HEK293 (cell line): ENCODE data around the gene TMEM62.

Experiments used
- CTCF ChIA-PET: fragments of 350-600 bp; formaldehyde crosslinking; extraction: SDS; loops from one replicate; lab custom pipeline; 2021; ENCODE audit warnings: antibody characterized with exemption; lab: Yijun Ruan, JAX
- POLR2A ChIA-PET: fragments of 300-600 bp; formaldehyde crosslinking; extraction: SDS; loops from one replicate; lab custom pipeline; 2020; ENCODE audit warnings: antibody characterized with exemption, inconsistent platforms; lab: Yijun Ruan, JAX
- H3K27ac ChIP-seq: fragments of 200-500 bp; sonication (Bioruptor generic); 2 replicates; pipeline ENCODE4 v1.5.1; 2014; ENCODE audit warnings: low read depth, low read length, control low read depth, inconsistent platforms; ENCODE audit errors: extremely low read depth
- H3K36me3 ChIP-seq, 2 experiments: fragments of 200-500 bp in 1 of 2; sonication (Bioruptor generic) in 1 of 2; 1 replicate in 1 of 2; 2 replicates in 1 of 2; pipeline ENCODE4 v1.5.1; 2014 to 2017; ENCODE audit warnings: inconsistent platforms in 2 of 2, low read length in 2 of 2; ENCODE audit not compliant: control insufficient read depth in 2 of 2, insufficient read depth in 1 of 2
- H3K4me1 ChIP-seq: fragments of 200-500 bp; sonication (Bioruptor generic); 2 replicates; pipeline ENCODE4 v1.5.1; 2014; ENCODE audit warnings: mild to moderate bottlenecking, low read length, inconsistent platforms; ENCODE audit not compliant: control insufficient read depth, insufficient read depth
- H3K4me3 ChIP-seq: 2 replicates; pipeline ENCODE4 v1.5.1; 2011; ENCODE audit warnings: low read depth, mild to moderate bottlenecking, control low read depth, low read length, moderate library complexity
- H3K9me3 ChIP-seq: fragments of 200-500 bp; sonication (Bioruptor generic); 2 replicates; pipeline ENCODE4 v1.5.1; 2014; ENCODE audit warnings: low read depth, low read length, inconsistent platforms; ENCODE audit not compliant: control insufficient read depth, insufficient read depth
- RBAK ChIP-seq: fragments of 450-650 bp; formaldehyde crosslinking; IDR thresholded peaks from 2 replicates; pipeline ENCODE4 v1.5.1; 2016; ENCODE audit warnings: missing biosample characterization, missing genetic modification characterization
- REST ChIP-seq: fragments of 450-650 bp; formaldehyde crosslinking; IDR thresholded peaks from 2 replicates; pipeline ENCODE4 v1.5.1; 2016; ENCODE audit warnings: missing biosample characterization, missing genetic modification characterization
- SCRT2 ChIP-seq: fragments of 450-650 bp; formaldehyde crosslinking; IDR thresholded peaks from 2 replicates; pipeline ENCODE4 v1.5.1; 2016; ENCODE audit warnings: missing biosample characterization, missing genetic modification characterization
- SETDB1 ChIP-seq: IDR thresholded peaks from one replicate; pipeline ENCODE4 v1.6.1; 2017; ENCODE audit warnings: mild to moderate bottlenecking, low read length, moderate library complexity, mixed read lengths; ENCODE audit not compliant: insufficient read length
- ZBTB11 ChIP-seq: fragments of 450-650 bp; formaldehyde crosslinking; conservative IDR thresholded peaks from 2 replicates; pipeline ENCODE4 v1.5.1; 2016; ENCODE audit warnings: low read depth, missing biosample characterization, missing genetic modification characterization
- ZFP37 ChIP-seq: fragments of 450-650 bp; formaldehyde crosslinking; IDR thresholded peaks from 2 replicates; pipeline ENCODE4 v1.5.1; 2016; ENCODE audit warnings: missing biosample characterization, missing genetic modification characterization
- ZNF274 ChIP-seq, 2 experiments: fragments of 200-500 bp in 1 of 2; fragments of 450-650 bp in 1 of 2; sonication (Bioruptor generic) in 1 of 2; formaldehyde crosslinking in 1 of 2; IDR thresholded peaks; 2 replicates each; pipeline versions ENCODE4 v1.5.1 to v1.6.1; 2014 to 2016; ENCODE audit warnings: borderline replicate concordance in 1 of 2, inconsistent platforms in 1 of 2, low read length in 1 of 2, missing biosample characterization in 1 of 2, missing genetic modification characterization in 1 of 2
- ZNF292 ChIP-seq: fragments of 450-650 bp; formaldehyde crosslinking; IDR thresholded peaks from 2 replicates; pipeline ENCODE4 v1.5.1; 2016; ENCODE audit warnings: low read depth, missing biosample characterization, missing genetic modification characterization, borderline replicate concordance
- ZNF423 ChIP-seq: fragments of 450-650 bp; formaldehyde crosslinking; IDR thresholded peaks from 2 replicates; pipeline ENCODE4 v1.5.1; 2016; ENCODE audit warnings: missing biosample characterization, missing genetic modification characterization
- ZNF600 ChIP-seq: fragments of 450-650 bp; formaldehyde crosslinking; IDR thresholded peaks from 2 replicates; pipeline ENCODE4 v1.5.1; 2016; ENCODE audit warnings: missing biosample characterization, missing genetic modification characterization
- ZNF660 ChIP-seq: fragments of 450-650 bp; IDR thresholded peaks from 2 replicates; pipeline ENCODE4 v1.5.1; 2018; ENCODE audit warnings: missing biosample characterization, mild to moderate bottlenecking, missing genetic modification characterization
- ZNF677 ChIP-seq: fragments of 450-650 bp; IDR thresholded peaks from 2 replicates; pipeline ENCODE4 v1.5.0; 2018; ENCODE audit warnings: missing biosample characterization, mild to moderate bottlenecking, missing genetic modification characterization, moderate library complexity
- ZNF792 ChIP-seq: fragments of 450-650 bp; formaldehyde crosslinking; IDR thresholded peaks from 2 replicates; pipeline ENCODE4 v1.5.1; 2016; ENCODE audit warnings: missing biosample characterization, missing genetic modification characterization
- TF ChIP-seq, protein P1 (sequence below): fragments of 450-650 bp; formaldehyde crosslinking; IDR thresholded peaks from 2 replicates; pipeline ENCODE4 v1.5.1; 2017; ENCODE audit warnings: missing biosample characterization, missing genetic modification characterization
- TF ChIP-seq, protein P2 (sequence below): fragments of 450-650 bp; formaldehyde crosslinking; conservative IDR thresholded peaks from 2 replicates; pipeline ENCODE4 v1.5.1; 2016; ENCODE audit warnings: low read depth, missing biosample characterization, missing genetic modification characterization
- TF ChIP-seq, protein P3 (sequence below): fragments of 450-650 bp; formaldehyde crosslinking; IDR thresholded peaks from 2 replicates; pipeline ENCODE4 v1.5.1; 2016; ENCODE audit warnings: missing biosample characterization, missing genetic modification characterization

TMEM62 gene

DNA sequence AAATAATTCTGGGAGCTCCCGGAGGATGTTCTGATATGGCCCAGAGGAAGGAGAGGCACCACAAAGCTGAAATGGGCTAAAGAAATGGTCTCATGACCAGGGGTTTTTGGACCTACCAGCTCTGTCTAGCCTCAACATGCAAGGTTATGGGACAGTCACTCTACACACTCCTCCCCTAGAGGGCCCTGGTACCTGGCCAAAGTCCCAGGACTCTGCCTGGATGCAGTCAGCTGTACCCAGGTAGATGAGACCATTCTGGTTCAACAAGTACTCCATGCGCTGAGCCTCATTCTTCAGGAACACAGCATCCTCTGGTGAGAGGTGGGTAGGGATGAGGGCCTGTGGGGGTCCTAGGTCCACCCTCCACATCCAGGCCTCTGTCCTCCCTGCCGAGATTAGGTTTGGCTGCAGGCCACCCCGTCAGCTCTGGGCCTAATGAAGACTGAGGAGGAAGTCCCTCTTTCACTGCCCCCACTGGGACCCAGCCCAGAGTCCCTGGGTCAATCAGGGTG is 77.9 kb downstream of the TMEM62 start:
- H3K9me3 ChIP-seq = no peaks in the 10 kb centered on the region

DNA sequence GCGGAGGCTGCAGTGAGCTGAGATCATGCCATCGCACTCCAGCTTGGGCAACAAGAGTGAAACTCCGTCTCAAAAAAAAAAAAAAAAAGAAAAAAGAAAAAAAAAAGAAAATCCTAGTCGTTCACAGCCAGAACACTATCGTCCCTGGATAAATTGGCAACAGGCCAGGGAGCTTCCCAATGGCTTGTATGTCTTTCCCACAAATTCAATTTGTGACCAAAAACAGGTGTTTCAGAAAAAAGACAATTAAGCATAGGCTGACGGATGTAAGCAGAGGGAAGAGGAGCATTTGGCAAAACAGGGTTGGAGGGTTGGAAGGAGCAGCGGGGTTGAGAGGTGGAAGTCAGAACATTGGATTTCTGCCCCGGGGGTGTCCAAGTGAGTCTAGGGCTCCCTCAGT is 78.9 kb downstream of the TMEM62 start:
- no peaks in the 10 kb centered on the region for H3K36me3 ChIP-seq
- no peaks in the 10 kb centered on the region for H3K4me1 ChIP-seq
- H3K27ac ChIP-seq = no peak overlapping the region
- CTCF ChIA-PET = interaction anchor here (1.4 kb wide), 1 partner anchor 8 kb away, joined by 9 read pairs; no protein-coding TSS in a partner anchor
- H3K9me3 ChIP-seq = no peaks in the 10 kb centered on the region
- no peak overlapping the region for H3K4me3 ChIP-seq
- POLR2A ChIA-PET = no interaction called here
- TF ChIP-seq, protein P1, sequence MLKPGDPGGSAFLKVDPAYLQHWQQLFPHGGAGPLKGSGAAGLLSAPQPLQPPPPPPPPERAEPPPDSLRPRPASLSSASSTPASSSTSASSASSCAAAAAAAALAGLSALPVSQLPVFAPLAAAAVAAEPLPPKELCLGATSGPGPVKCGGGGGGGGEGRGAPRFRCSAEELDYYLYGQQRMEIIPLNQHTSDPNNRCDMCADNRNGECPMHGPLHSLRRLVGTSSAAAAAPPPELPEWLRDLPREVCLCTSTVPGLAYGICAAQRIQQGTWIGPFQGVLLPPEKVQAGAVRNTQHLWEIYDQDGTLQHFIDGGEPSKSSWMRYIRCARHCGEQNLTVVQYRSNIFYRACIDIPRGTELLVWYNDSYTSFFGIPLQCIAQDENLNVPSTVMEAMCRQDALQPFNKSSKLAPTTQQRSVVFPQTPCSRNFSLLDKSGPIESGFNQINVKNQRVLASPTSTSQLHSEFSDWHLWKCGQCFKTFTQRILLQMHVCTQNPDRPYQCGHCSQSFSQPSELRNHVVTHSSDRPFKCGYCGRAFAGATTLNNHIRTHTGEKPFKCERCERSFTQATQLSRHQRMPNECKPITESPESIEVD (tag by site-specific recombination) = no peak
- TF ChIP-seq, protein P2, sequence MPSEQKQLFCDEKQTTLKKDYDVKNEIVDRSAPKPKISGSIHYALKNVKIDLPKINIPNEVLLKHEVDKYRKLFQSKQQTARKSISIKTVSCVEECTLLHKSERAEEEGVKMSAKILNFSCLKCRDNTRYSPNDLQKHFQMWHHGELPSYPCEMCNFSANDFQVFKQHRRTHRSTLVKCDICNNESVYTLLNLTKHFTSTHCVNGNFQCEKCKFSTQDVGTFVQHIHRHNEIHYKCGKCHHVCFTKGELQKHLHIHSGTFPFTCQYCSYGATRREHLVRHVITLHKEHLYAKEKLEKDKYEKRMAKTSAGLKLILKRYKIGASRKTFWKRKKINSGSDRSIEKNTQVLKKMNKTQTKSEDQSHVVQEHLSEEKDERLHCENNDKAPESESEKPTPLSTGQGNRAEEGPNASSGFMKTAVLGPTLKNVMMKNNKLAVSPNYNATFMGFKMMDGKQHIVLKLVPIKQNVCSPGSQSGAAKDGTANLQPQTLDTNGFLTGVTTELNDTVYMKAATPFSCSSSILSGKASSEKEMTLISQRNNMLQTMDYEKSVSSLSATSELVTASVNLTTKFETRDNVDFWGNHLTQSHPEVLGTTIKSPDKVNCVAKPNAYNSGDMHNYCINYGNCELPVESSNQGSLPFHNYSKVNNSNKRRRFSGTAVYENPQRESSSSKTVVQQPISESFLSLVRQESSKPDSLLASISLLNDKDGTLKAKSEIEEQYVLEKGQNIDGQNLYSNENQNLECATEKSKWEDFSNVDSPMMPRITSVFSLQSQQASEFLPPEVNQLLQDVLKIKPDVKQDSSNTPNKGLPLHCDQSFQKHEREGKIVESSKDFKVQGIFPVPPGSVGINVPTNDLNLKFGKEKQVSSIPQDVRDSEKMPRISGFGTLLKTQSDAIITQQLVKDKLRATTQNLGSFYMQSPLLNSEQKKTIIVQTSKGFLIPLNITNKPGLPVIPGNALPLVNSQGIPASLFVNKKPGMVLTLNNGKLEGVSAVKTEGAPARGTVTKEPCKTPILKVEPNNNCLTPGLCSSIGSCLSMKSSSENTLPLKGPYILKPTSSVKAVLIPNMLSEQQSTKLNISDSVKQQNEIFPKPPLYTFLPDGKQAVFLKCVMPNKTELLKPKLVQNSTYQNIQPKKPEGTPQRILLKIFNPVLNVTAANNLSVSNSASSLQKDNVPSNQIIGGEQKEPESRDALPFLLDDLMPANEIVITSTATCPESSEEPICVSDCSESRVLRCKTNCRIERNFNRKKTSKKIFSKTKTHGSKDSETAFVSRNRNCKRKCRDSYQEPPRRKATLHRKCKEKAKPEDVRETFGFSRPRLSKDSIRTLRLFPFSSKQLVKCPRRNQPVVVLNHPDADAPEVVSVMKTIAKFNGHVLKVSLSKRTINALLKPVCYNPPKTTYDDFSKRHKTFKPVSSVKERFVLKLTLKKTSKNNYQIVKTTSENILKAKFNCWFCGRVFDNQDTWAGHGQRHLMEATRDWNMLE (tag by site-specific recombination) = no peak
- TF ChIP-seq RBAK (tag by site-specific recombination) (no peak), ZNF274 (IDR thresholded peaks at IDR 0.05; ENCODE audit: low read length) (no peak), ZNF274 (tag by site-specific recombination; IDR thresholded peaks at IDR 0.05; ENCODE audit: borderline replicate concordance) (no peak), REST (tag by site-specific recombination) (no peak), ZNF292 (tag by site-specific recombination) (no peak)

More for the DNA sequence above, 77.9 kb downstream of the TMEM62 start:
- Histone ChIP-seq H3K36me3 (no peaks in the 10 kb centered on the region), H3K27ac (no peak overlapping the region), H3K4me1 (no peaks in the 10 kb centered on the region), H3K4me3 (no peak overlapping the region)
- ChIA-PET CTCF (interaction anchor here (0.7 kb wide), 1 partner anchor 136 kb away, joined by 4 read pairs; no protein-coding TSS in a partner anchor), POLR2A (no interaction called here)
- TF ChIP-seq, protein P3, sequence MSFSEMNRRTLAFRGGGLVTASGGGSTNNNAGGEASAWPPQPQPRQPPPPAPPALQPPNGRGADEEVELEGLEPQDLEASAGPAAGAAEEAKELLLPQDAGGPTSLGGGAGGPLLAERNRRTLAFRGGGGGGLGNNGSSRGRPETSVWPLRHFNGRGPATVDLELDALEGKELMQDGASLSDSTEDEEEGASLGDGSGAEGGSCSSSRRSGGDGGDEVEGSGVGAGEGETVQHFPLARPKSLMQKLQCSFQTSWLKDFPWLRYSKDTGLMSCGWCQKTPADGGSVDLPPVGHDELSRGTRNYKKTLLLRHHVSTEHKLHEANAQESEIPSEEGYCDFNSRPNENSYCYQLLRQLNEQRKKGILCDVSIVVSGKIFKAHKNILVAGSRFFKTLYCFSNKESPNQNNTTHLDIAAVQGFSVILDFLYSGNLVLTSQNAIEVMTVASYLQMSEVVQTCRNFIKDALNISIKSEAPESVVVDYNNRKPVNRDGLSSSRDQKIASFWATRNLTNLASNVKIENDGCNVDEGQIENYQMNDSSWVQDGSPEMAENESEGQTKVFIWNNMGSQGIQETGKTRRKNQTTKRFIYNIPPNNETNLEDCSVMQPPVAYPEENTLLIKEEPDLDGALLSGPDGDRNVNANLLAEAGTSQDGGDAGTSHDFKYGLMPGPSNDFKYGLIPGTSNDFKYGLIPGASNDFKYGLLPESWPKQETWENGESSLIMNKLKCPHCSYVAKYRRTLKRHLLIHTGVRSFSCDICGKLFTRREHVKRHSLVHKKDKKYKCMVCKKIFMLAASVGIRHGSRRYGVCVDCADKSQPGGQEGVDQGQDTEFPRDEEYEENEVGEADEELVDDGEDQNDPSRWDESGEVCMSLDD = no peak
- TF ChIP-seq ZNF600 (tag by site-specific recombination) (no peak), ZNF677 (tag by site-specific recombination) (no peak), SETDB1 (no peak), SCRT2 (tag by site-specific recombination) (no peak), ZFP37 (tag by site-specific recombination) (no peak), ZNF792 (no peak), ZNF423 (no peak), ZBTB11 (tag by site-specific recombination) (no peak), ZNF660 (tag by site-specific recombination) (no peak)
